ENCODE data around the gene RAD51D.

DNA sequence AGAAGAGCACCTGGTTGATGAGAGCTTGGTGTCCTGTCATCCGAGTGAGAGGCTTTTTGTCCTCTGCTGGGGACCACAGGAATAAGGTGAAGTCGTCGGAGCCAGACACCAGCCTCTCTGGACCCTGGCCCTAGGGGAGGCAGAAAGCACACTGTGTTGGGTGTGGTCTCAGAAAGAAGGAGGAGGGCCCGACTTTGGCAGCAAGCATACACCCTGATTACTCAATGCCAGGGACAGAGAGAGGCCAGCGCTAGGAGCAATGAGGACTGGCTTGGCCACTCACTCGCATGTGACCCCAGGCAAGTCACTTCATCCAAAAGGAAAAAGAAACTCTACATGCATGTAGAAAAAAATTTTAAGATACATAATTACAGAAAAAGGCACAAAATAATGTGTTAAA is 15.7 kb upstream of the RAD51D start:
- TF ChIP-seq, protein P1, sequence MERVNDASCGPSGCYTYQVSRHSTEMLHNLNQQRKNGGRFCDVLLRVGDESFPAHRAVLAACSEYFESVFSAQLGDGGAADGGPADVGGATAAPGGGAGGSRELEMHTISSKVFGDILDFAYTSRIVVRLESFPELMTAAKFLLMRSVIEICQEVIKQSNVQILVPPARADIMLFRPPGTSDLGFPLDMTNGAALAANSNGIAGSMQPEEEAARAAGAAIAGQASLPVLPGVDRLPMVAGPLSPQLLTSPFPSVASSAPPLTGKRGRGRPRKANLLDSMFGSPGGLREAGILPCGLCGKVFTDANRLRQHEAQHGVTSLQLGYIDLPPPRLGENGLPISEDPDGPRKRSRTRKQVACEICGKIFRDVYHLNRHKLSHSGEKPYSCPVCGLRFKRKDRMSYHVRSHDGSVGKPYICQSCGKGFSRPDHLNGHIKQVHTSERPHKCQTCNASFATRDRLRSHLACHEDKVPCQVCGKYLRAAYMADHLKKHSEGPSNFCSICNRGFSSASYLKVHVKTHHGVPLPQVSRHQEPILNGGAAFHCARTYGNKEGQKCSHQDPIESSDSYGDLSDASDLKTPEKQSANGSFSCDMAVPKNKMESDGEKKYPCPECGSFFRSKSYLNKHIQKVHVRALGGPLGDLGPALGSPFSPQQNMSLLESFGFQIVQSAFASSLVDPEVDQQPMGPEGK (CRISPR knock-in tag; IDR thresholded peaks at IDR 0.05; ENCODE audit: borderline replicate concordance), result no peak
- TF ChIP-seq OSR1 (CRISPR knock-in tag; IDR thresholded peaks at IDR 0.05), result no peak
- no peak for TF ChIP-seq ZFP3 (CRISPR knock-in tag; IDR thresholded peaks at IDR 0.05)
- TF ChIP-seq ISL1 (CRISPR knock-in tag; IDR thresholded peaks at IDR 0.05), result no peak
- no peak for TF ChIP-seq CSDC2 (CRISPR knock-in tag; IDR thresholded peaks at IDR 0.05)
